Astrocyte (in vitro differentiated cells and primary cell): ENCODE measurements around the gene PRRT2. TPM values are rescaled to one million over a fixed set of nuclear protein-coding genes. Genes with fewer than 3 reads are reported as not detected.

Experiments used
- DNase-seq: peaks from one replicate; pipeline ENCODE4 v3.0.0-alpha.2; 2010; ENCODE audit warnings: low read depth
- FAIRE-seq: peaks from 2 replicates; lab custom pipeline; 2011; peaks lifted over from hg19 to GRCh38; lab: Jason Lieb, UNC
- H2AFZ ChIP-seq: 2 replicates; pipeline ENCODE4 v1.6.0; 2012; ENCODE audit warnings: low read depth, low read length, inconsistent platforms
- H3K27ac ChIP-seq: 2 replicates; pipeline ENCODE4 v1.5.1; 2011; ENCODE audit warnings: low read depth, low read length, inconsistent platforms
- H3K27me3 ChIP-seq: 2 replicates; pipeline ENCODE4 v1.6.0; 2011; ENCODE audit warnings: low read length, inconsistent platforms; ENCODE audit not compliant: insufficient read depth
- H3K36me3 ChIP-seq: 2 replicates; pipeline ENCODE4 v1.5.1; 2011; ENCODE audit warnings: low read length, inconsistent platforms; ENCODE audit not compliant: insufficient read depth
- H3K4me1 ChIP-seq: 2 replicates; pipeline ENCODE4 v1.5.1; 2011; ENCODE audit warnings: low read length, inconsistent platforms; ENCODE audit not compliant: insufficient read depth
- H3K4me2 ChIP-seq: 2 replicates; pipeline ENCODE4 v1.6.0; 2012; ENCODE audit warnings: low read length, inconsistent platforms
- H3K4me3 ChIP-seq: 2 replicates; pipeline ENCODE4 v1.5.1; 2011; ENCODE audit warnings: low read depth, mild to moderate bottlenecking, low read length, inconsistent platforms; ENCODE audit not compliant: insufficient read depth
- H3K79me2 ChIP-seq: 2 replicates; pipeline ENCODE4 v1.6.0; 2012; ENCODE audit warnings: mild to moderate bottlenecking, low read length, inconsistent platforms; ENCODE audit not compliant: insufficient read depth
- H3K9ac ChIP-seq: 2 replicates; pipeline ENCODE4 v1.6.0; 2012; ENCODE audit warnings: mild to moderate bottlenecking, low read length, inconsistent platforms
- H3K9me3 ChIP-seq: 2 replicates; pipeline ENCODE4 v1.5.1; 2012; ENCODE audit warnings: low read depth, mild to moderate bottlenecking, low read length, inconsistent platforms; ENCODE audit not compliant: insufficient read depth
- H4K20me1 ChIP-seq: 2 replicates; pipeline ENCODE4 v1.6.0; 2012; ENCODE audit warnings: low read length, inconsistent platforms; ENCODE audit not compliant: insufficient read depth
- H3K27ac Mint-ChIP-seq: one replicate; pipeline ENCODE4 v1.8.0; 2021; ENCODE audit warnings: mild to moderate bottlenecking, mixed read lengths; ENCODE audit not compliant: unreplicated experiment
- H3K27me3 Mint-ChIP-seq: one replicate; pipeline ENCODE4 v1.8.0; 2021; ENCODE audit warnings: low read depth, mixed read lengths; ENCODE audit not compliant: unreplicated experiment
- H3K36me3 Mint-ChIP-seq: one replicate; pipeline ENCODE4 v1.8.0; 2021; ENCODE audit warnings: low read depth, mixed read lengths; ENCODE audit not compliant: unreplicated experiment
- H3K4me1 Mint-ChIP-seq: one replicate; pipeline ENCODE4 v1.8.0; 2021; ENCODE audit warnings: low read depth, mixed read lengths; ENCODE audit not compliant: unreplicated experiment
- H3K4me3 Mint-ChIP-seq: one replicate; pipeline ENCODE4 v1.8.0; 2021; ENCODE audit warnings: mild to moderate bottlenecking, moderate library complexity, mixed read lengths; ENCODE audit not compliant: unreplicated experiment
- H3K9me3 Mint-ChIP-seq: one replicate; pipeline ENCODE4 v1.8.0; 2021; ENCODE audit warnings: mild to moderate bottlenecking, mixed read lengths; ENCODE audit not compliant: unreplicated experiment
- EZH2 ChIP-seq: IDR thresholded peaks from 2 replicates; pipeline ENCODE4 v1.6.1; 2012; ENCODE audit warnings: mild to moderate bottlenecking, low read length, inconsistent platforms; ENCODE audit not compliant: insufficient read depth
- total RNA-seq: library from RNA; stranded (reverse); gene quantifications from 2 replicates; pipeline ENCODE4 v1.2.1, GENCODE V29; 2021
- TF ChIP-seq, protein P1 (sequence below): IDR thresholded peaks from 2 replicates; pipeline ENCODE4 v1.5.1; 2011; ENCODE audit warnings: low read depth, mild to moderate bottlenecking, inconsistent platforms, low read length, moderate library complexity; ENCODE audit not compliant: insufficient read depth

The PRRT2 gene
- total RNA-seq, 1 donor from 2014 or later = 6.2 TPM

DNA sequence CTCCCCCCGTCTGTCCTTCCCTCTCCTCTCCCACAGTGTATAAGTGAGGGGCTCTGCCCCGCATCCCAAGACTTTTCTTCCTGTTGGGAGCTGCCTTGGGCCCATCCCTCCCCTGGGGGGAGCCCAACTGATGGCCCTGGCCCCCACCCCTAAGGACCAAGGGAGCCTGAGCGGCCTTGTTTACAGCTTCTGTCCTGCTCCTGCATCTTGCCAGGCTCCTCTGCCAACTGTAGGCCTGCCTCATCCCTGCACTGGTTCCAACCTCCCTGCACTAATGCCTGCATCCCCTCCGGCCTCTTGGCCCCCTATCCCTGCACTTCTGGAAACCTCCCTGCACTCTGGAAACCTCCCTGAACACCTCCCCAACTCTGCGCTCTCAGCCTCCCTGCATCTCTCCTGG lies 2.6 kb downstream of the PRRT2 start:
- Histone ChIP-seq H3K4me3 (peak overlapping the region; percentile 79), H3K27ac (no peak overlapping the region), H3K9me3 (no peaks in the 10 kb centered on the region), H3K4me1 (peaks cover 30% of the 10 kb centered on the region), H3K36me3 (peaks cover 4% of the 10 kb centered on the region), H3K27me3 (no peaks in the 10 kb centered on the region), H2AFZ (peak overlapping the region; percentile 64), H3K9ac (no peak overlapping the region), H4K20me1 (peaks cover 19% of the 10 kb centered on the region), H3K4me2 (peak overlapping the region; percentile 93), H3K79me2 (peaks cover 45% of the 10 kb centered on the region)
- DNase-seq (no peak), FAIRE-seq (no peak)
- peaks cover 35% of the 10 kb centered on the region for H3K4me1 Mint-ChIP-seq
- H3K27ac Mint-ChIP-seq = no peak overlapping the region
- H3K9me3 Mint-ChIP-seq = no peaks in the 10 kb centered on the region
- no peaks in the 10 kb centered on the region for H3K27me3 Mint-ChIP-seq
- no peak for TF ChIP-seq EZH2
- TF ChIP-seq, protein P1, sequence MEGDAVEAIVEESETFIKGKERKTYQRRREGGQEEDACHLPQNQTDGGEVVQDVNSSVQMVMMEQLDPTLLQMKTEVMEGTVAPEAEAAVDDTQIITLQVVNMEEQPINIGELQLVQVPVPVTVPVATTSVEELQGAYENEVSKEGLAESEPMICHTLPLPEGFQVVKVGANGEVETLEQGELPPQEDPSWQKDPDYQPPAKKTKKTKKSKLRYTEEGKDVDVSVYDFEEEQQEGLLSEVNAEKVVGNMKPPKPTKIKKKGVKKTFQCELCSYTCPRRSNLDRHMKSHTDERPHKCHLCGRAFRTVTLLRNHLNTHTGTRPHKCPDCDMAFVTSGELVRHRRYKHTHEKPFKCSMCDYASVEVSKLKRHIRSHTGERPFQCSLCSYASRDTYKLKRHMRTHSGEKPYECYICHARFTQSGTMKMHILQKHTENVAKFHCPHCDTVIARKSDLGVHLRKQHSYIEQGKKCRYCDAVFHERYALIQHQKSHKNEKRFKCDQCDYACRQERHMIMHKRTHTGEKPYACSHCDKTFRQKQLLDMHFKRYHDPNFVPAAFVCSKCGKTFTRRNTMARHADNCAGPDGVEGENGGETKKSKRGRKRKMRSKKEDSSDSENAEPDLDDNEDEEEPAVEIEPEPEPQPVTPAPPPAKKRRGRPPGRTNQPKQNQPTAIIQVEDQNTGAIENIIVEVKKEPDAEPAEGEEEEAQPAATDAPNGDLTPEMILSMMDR = no peak
- peaks cover 10% of the 10 kb centered on the region for H3K36me3 Mint-ChIP-seq
- peak overlapping the region; percentile 89 for H3K4me3 Mint-ChIP-seq

DNA sequence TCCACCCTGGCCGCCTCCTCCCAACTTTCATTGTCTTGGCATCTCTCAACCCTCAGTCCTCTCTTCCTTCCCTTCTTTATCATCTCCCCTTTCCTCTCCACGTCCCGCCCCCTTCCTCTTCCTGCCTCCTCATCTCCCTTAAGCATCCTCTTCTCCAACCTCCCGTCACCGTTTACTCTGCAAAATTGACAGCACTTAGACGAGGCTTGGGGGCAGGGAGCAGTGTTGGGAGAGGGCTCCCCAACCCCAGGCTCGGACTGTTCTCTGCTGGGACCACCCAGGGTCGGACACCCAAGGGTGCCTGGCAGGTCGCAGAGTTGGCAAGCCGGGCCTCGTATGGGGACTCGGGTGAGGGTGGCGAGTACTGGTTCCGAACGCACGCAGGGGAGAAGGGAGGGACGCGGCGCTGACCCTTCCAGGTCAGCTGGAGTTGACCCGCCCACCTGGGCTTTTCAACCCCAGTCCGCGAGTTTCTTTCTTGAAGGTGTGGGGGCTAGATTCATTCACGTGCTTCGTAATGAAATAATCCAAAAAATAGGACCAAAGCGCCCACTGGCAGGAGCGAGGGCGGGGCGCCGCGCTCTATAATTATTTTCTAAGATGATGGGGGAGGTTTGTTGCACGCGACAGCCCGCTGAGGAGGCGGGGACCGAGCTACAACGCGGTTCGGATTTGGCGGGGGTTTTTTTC lies 3.2 kb downstream of the PRRT2 start:
- no peaks in the 10 kb centered on the region for H3K9me3 Mint-ChIP-seq
- peak overlapping the region; percentile 79 for H3K27ac Mint-ChIP-seq
- H3K79me2 ChIP-seq = peaks cover 46% of the 10 kb centered on the region
- H4K20me1 ChIP-seq = peaks cover 18% of the 10 kb centered on the region
- H3K36me3 ChIP-seq = peaks cover 4% of the 10 kb centered on the region
- H3K4me3 Mint-ChIP-seq = peak overlapping the region; percentile 89
- peak overlapping the region; percentile 83 for H3K9ac ChIP-seq
- peak overlapping the region; percentile 93 for H3K4me2 ChIP-seq
- peaks cover 8% of the 10 kb centered on the region for H3K36me3 Mint-ChIP-seq
- H3K4me3 ChIP-seq = peak overlapping the region; percentile 79
- no peaks in the 10 kb centered on the region for H3K27me3 Mint-ChIP-seq
- no peak for TF ChIP-seq EZH2
- TF ChIP-seq, protein P1 = no peak
- peaks cover 31% of the 10 kb centered on the region for H3K4me1 ChIP-seq
- H3K27ac ChIP-seq = no peak overlapping the region
- no peak for FAIRE-seq
- peaks cover 35% of the 10 kb centered on the region for H3K4me1 Mint-ChIP-seq
- H3K9me3 ChIP-seq = no peaks in the 10 kb centered on the region
- H3K27me3 ChIP-seq = no peaks in the 10 kb centered on the region
- DNase-seq = no peak
- H2AFZ ChIP-seq = peak overlapping the region; percentile 64
